ENCODE data around the gene MYCL.

MYCL gene

GRCh38 chr1:39896909-39897685 is 4.6 kb downstream of the MYCL start:
- ChIA-PET CTCF (interaction anchor here (1.1 to 2.4 kb wide), 3 partner anchors 22 to 97 kb away, joined by 3 to 7 read pairs (median 5); no protein-coding TSS in a partner anchor), POLR2A (no interaction called here)

GRCh38 chr1:39895731-39896480 is 5.8 kb downstream of the MYCL start:
- H3K4me1 ChIP-seq (ENCODE audit: control insufficient read depth, insufficient read depth, low read length) = peaks cover 9% of the 10 kb centered on the region; the same call in 1 of the 2 replicates

More at GRCh38 chr1:39896909-39897685, 4.6 kb downstream of the MYCL start:
- H3K9me3 ChIP-seq (ENCODE audit: control insufficient read depth, insufficient read depth, low read depth, low read length) = no peaks in the 10 kb centered on the region
- no peak overlapping the region for H3K4me3 ChIP-seq (ENCODE audit: low read depth, low read length)
- no peaks in the 10 kb centered on the region for H3K36me3 ChIP-seq (ENCODE audit: control insufficient read depth in 2 of 2, insufficient read depth in 1 of 2, low read length in 2 of 2)
- H3K4me1 ChIP-seq (ENCODE audit: control insufficient read depth, insufficient read depth, low read length) = peaks cover 9% of the 10 kb centered on the region; the same call in 1 of the 2 replicates
- no peak for TF ChIP-seq ZNF510 (tag by site-specific recombination; IDR thresholded peaks at IDR 0.05; ENCODE audit: insufficient replicate concordance)
- TF ChIP-seq SCRT2 (tag by site-specific recombination; IDR thresholded peaks at IDR 0.05) = peak; percentile 96
- no peak for TF ChIP-seq HOXC10 (CRISPR knock-in tag; IDR thresholded peaks at IDR 0.05)
- peak; percentile 95 for TF ChIP-seq SCRT1 (tag by site-specific recombination; IDR thresholded peaks at IDR 0.05; ENCODE audit: borderline replicate concordance)
- TF ChIP-seq GLI4 (tag by site-specific recombination; IDR thresholded peaks at IDR 0.05) = no peak
- TF ChIP-seq PRDM4 (tag by site-specific recombination; IDR thresholded peaks at IDR 0.05) = peak; percentile 44; the same call in 1 of the 2 replicates
- TF ChIP-seq ZNF76 (tag by site-specific recombination; IDR thresholded peaks at IDR 0.05; ENCODE audit: borderline replicate concordance, low read depth) = peak; percentile 42; the same call in 1 of the 2 replicates
- no peak for TF ChIP-seq BCL6B (tag by site-specific recombination; IDR thresholded peaks at IDR 0.05)
- no peak overlapping the region for H3K27ac ChIP-seq (ENCODE audit: extremely low read depth, low read depth, low read length)

More at GRCh38 chr1:39895731-39896480, 5.8 kb downstream of the MYCL start:
- Histone ChIP-seq H3K27ac (ENCODE audit: extremely low read depth, low read depth, low read length) (no peak overlapping the region), H3K9me3 (ENCODE audit: control insufficient read depth, insufficient read depth, low read depth, low read length) (no peaks in the 10 kb centered on the region), H3K36me3 (ENCODE audit: control insufficient read depth in 2 of 2, insufficient read depth in 1 of 2, low read length in 2 of 2) (no peaks in the 10 kb centered on the region), H3K4me3 (ENCODE audit: low read depth, low read length) (no peak overlapping the region)
- ChIA-PET CTCF (interaction anchor here (0.6 to 2.4 kb wide), 5 partner anchors 8 to 97 kb away, joined by 3 to 7 read pairs (median 4); no protein-coding TSS in a partner anchor), POLR2A (no interaction called here)
- TF ChIP-seq OVOL3 (tag by site-specific recombination; IDR thresholded peaks at IDR 0.05) = no peak
- no peak for TF ChIP-seq HOXD13 (CRISPR knock-in tag; IDR thresholded peaks at IDR 0.05; ENCODE audit: borderline replicate concordance)
- no peak for TF ChIP-seq ZNF560 (tag by site-specific recombination; IDR thresholded peaks at IDR 0.05; ENCODE audit: borderline replicate concordance)
- no peak for TF ChIP-seq ZNF514 (tag by site-specific recombination; IDR thresholded peaks at IDR 0.05)
- TF ChIP-seq ZNF23 (tag by site-specific recombination; IDR thresholded peaks at IDR 0.05; ENCODE audit: borderline replicate concordance) = no peak
- no peak for TF ChIP-seq TRIM28 (IDR thresholded peaks at IDR 0.05; ENCODE audit: borderline replicate concordance, low read length)
- no peak for TF ChIP-seq ZNF280C (tag by site-specific recombination; IDR thresholded peaks at IDR 0.05)
- TF ChIP-seq ZNF76 (tag by site-specific recombination; IDR thresholded peaks at IDR 0.05; ENCODE audit: borderline replicate concordance, low read depth) = no peak
- no peak for TF ChIP-seq ZNF544 (tag by site-specific recombination; IDR thresholded peaks at IDR 0.05)
- TF ChIP-seq ZNF426 (tag by site-specific recombination; IDR thresholded peaks at IDR 0.05) = no peak
- no peak for TF ChIP-seq SCRT1 (tag by site-specific recombination; IDR thresholded peaks at IDR 0.05; ENCODE audit: borderline replicate concordance)

Measured in HEK293 (cell line).